Brain microvascular endothelial cell (primary cell): ENCODE measurements around the gene IRAK4.
A peak's percentile ranks its signal among the peaks of the same experiment; 100 is the strongest.

ENCODE experiments used
- DNase-seq: peaks from one replicate; pipeline ENCODE4 v3.0.0-alpha.2; 2020
- H3K27ac ChIP-seq: fragments of 250-450 bp; sonication (Bioruptor Pico); 2 replicates; pipeline ENCODE4 v1.5.1; 2020; ENCODE audit warnings: mild to moderate bottlenecking, moderate library complexity
- H3K27me3 ChIP-seq: fragments of 250-450 bp; sonication (Bioruptor Pico); replicated peaks from 2 replicates; pipeline ENCODE4 v1.5.1; 2020; ENCODE audit warnings: mild to moderate bottlenecking
- H3K36me3 ChIP-seq: fragments of 250-450 bp; sonication (Bioruptor Pico); replicated peaks from 2 replicates; pipeline ENCODE4 v1.5.1; 2020; ENCODE audit warnings: mild to moderate bottlenecking
- H3K4me3 ChIP-seq: 2 replicates; pipeline ENCODE4 v1.5.1; 2011; ENCODE audit warnings: low read depth, mild to moderate bottlenecking, control low read depth, low read length, moderate library complexity
- CTCF ChIP-seq: IDR thresholded peaks from 2 replicates; pipeline ENCODE4 v1.5.1; 2011; ENCODE audit warnings: low read depth, mild to moderate bottlenecking, moderate library complexity, low read length, control low read depth, inconsistent platforms; ENCODE audit errors: missing control alignments
- in situ Hi-C: cut with HindIII; loops from 2 replicates; pipeline ENCODE4 v1.10.0; 2017; ENCODE audit warnings: low sequenced_read_pairs, low pct_ligation_motif_present

Gene IRAK4

GRCh38 chr12:43758247-43758727, 464 bp upstream of the IRAK4 start:
- no peak for TF ChIP-seq CTCF
- in situ Hi-C loops, result no loop called here
- H3K4me3 ChIP-seq, result peak overlapping the region; percentile 68
- H3K36me3 ChIP-seq, result no peaks in the 10 kb centered on the region
- peak overlapping the region; percentile 19 for H3K27ac ChIP-seq
- peak; percentile 21 for DNase-seq
- no peaks in the 10 kb centered on the region for H3K27me3 ChIP-seq

- no peaks in the 10 kb centered on the region for H3K36me3 ChIP-seq
- in situ Hi-C loops, result no loop called here
- no peak for DNase-seq
- no peak for TF ChIP-seq CTCF
- no peaks in the 10 kb centered on the region for H3K27me3 ChIP-seq
- no peak overlapping the region for H3K4me3 ChIP-seq
- H3K27ac ChIP-seq, result no peak overlapping the region
Observed at GRCh38 chr12:43760396-43760795, 1.6 kb downstream of the IRAK4 start.

- H3K27me3 ChIP-seq, result no peaks in the 10 kb centered on the region
- no peak overlapping the region for H3K4me3 ChIP-seq
- DNase-seq, result no peak
- in situ Hi-C loops, result no loop called here
- H3K27ac ChIP-seq, result no peak overlapping the region
- no peak for TF ChIP-seq CTCF
- H3K36me3 ChIP-seq, result no peaks in the 10 kb centered on the region
Observed at GRCh38 chr12:43761500-43761899, 2.7 kb downstream of the IRAK4 start.

GRCh38 chr12:43762596-43762995, 3.8 kb downstream of the IRAK4 start:
- no peaks in the 10 kb centered on the region for H3K27me3 ChIP-seq
- TF ChIP-seq CTCF, result no peak
- no peak for DNase-seq
- H3K36me3 ChIP-seq, result no peaks in the 10 kb centered on the region
- H3K27ac ChIP-seq, result no peak overlapping the region
- in situ Hi-C loops, result no loop called here
- no peak overlapping the region for H3K4me3 ChIP-seq

- TF ChIP-seq CTCF, result no peak
- in situ Hi-C loops, result no loop called here
- DNase-seq, result no peak
- H3K27ac ChIP-seq, result no peak overlapping the region
- no peak overlapping the region for H3K4me3 ChIP-seq
- no peaks in the 10 kb centered on the region for H3K27me3 ChIP-seq
- H3K36me3 ChIP-seq, result peaks cover 2% of the 10 kb centered on the region
Observed at GRCh38 chr12:43763769-43764168, 5.0 kb downstream of the IRAK4 start.

GRCh38 chr12:43764528-43764927, 5.8 kb downstream of the IRAK4 start:
- in situ Hi-C loops, result no loop called here
- Histone ChIP-seq H3K36me3 (peaks cover 2% of the 10 kb centered on the region), H3K27me3 (no peaks in the 10 kb centered on the region), H3K4me3 (no peak overlapping the region), H3K27ac (no peak overlapping the region)
- no peak for DNase-seq
- TF ChIP-seq CTCF, result no peak
